Measurements from ENCODE around the gene EIF3A. TPM values are rescaled to one million over a fixed set of nuclear protein-coding genes. Genes with fewer than 3 reads are reported as not detected.

The EIF3A gene
- polyA plus RNA-seq, 4 donors = 173 to 197 (median 190) TPM

Other genes with a start within 250 kb of the EIF3A start
- gene NANOS1, start 51.1 kb downstream of the EIF3A start, polyA plus RNA-seq (ENCODE audit: insufficient read length in 4 of 4) = 1 to 10 TPM; 3.1 to 5.3 (median 3.6) TPM
- gene DENND10, start 23.3 kb upstream of the EIF3A start, polyA plus RNA-seq (ENCODE audit: insufficient read length in 4 of 4) = 10 to 100 TPM; 50.3 to 71.1 (median 55.2) TPM
- gene SFXN4, start 84.9 kb upstream of the EIF3A start, polyA plus RNA-seq (ENCODE audit: insufficient read length in 4 of 4) = 10 to 100 TPM; 24.6 to 32.7 (median 30.5) TPM
- gene PRDX3, start 98.0 kb upstream of the EIF3A start, polyA plus RNA-seq (ENCODE audit: insufficient read length in 4 of 4) = 100 to 1,000 TPM; 254 to 299 (median 266) TPM
- gene GRK5, start 126.8 kb upstream of the EIF3A start, polyA plus RNA-seq (ENCODE audit: insufficient read length in 4 of 4) = 10 to 100 TPM; 15.0 to 17.4 (median 16.4) TPM